H1 (cell line): ENCODE results near the gene INPP4A. TPM values are rescaled to one million over a fixed set of nuclear protein-coding genes. Genes with fewer than 3 reads are reported as not detected.

ENCODE experiments used
- ASH2L ChIP-seq: fragments of 200-600, 300-600 bp; sonication (generic); IDR thresholded peaks from one replicate; pipeline ENCODE4 v1.7.1; 2017; ENCODE audit warnings: low read length
- CHD7 ChIP-seq: fragments of 300-600 bp; sonication (generic); IDR thresholded peaks from 2 replicates; pipeline ENCODE4 v1.7.1; 2012; ENCODE audit warnings: low read length, moderate library complexity, mild to moderate bottlenecking, inconsistent platforms; ENCODE audit not compliant: insufficient replicate concordance
- CTCF ChIP-seq, 3 experiments: IDR thresholded peaks; 1 replicate in 2 of 3; 2 replicates in 1 of 3; pipeline versions ENCODE4 v1.5.1 to v1.6.1; 2011; ENCODE audit warnings: low read length in 3 of 3, mild to moderate bottlenecking in 3 of 3, inconsistent platforms in 2 of 3, low read depth in 1 of 3, moderate library complexity in 1 of 3; ENCODE audit not compliant: insufficient read depth in 1 of 3; ENCODE audit errors: control extremely low read depth in 1 of 3
- JUND ChIP-seq: IDR thresholded peaks from 2 replicates; pipeline ENCODE4 v1.6.1; 2011; ENCODE audit warnings: mild to moderate bottlenecking, improper control_type of control experiment, low read length
- POLR2AphosphoS5 ChIP-seq: IDR thresholded peaks from 2 replicates; pipeline ENCODE4 v1.6.1; 2011; ENCODE audit warnings: low read depth, low read length
- RBBP5 ChIP-seq: IDR thresholded peaks from 2 replicates; pipeline ENCODE4 v1.7.1; 2012; ENCODE audit warnings: low read depth, mild to moderate bottlenecking, inconsistent platforms, low read length, moderate library complexity, borderline replicate concordance
- RXRA ChIP-seq: IDR thresholded peaks from 2 replicates; pipeline ENCODE4 v1.6.1; 2011; ENCODE audit warnings: low read depth, mild to moderate bottlenecking, low read length, moderate library complexity; ENCODE audit not compliant: insufficient read depth
- polyA plus RNA-seq, 7 experiments: library from polyadenylated mRNA; depleted of rRNA in 3 of 7; stranded (reverse) in 5 of 7; unstranded in 2 of 7; fragments of >200 nt in 5 of 7; fragments of 200-250 nt in 2 of 7; gene quantifications; 1 replicate in 5 of 7; 2 replicates in 1 of 7; 4 replicates in 1 of 7; pipeline versions ENCODE4 v1.2.1 to v1.2.3, GENCODE V29; 2011 to 2013; ENCODE audit warnings: missing spikeins in 2 of 7, mixed read lengths in 2 of 7
- total RNA-seq: library from RNA; stranded (reverse); fragmentation: NEBNext Ultra II Directional; extraction: Animal tissue kit (Norgen Biotek cat#: 25700); gene quantifications from 2 replicates; pipeline ENCODE4 v1.2.1, GENCODE V29; 2021

Gene INPP4A
- total and polyA plus RNA-seq, 2 of the 8 experiments (the other 6 are each of a cell fraction or from before 2014, with no cell fraction given) = 25.6 to 34.3 TPM

- TF ChIP-seq CHD7 (no peak), RBBP5 (peak; percentile 42; the same call in 1 of the 2 replicates), JUND (no peak), ASH2L (peak; percentile 66), CTCF (IDR thresholded peaks at IDR 0.05; ENCODE audit: control extremely low read depth in 1 of 3, insufficient read depth in 1 of 3, low read depth in 1 of 3, low read length in 3 of 3) (peak in 2 of 3 experiments; percentile 24 to 35; a peak in 3 of 4 replicates), POLR2AphosphoS5 (0 out of 2 replicates have a peak, but pooled peaks have one; percentile 14), RXRA (no peak)
Observed at GRCh38 chr2:98444436-98445176, at the start of gene INPP4A (continued).
